H9 (cell line): ENCODE results near the gene TMEFF2. TPM values are rescaled to one million over a fixed set of nuclear protein-coding genes. Genes with fewer than 3 reads are reported as not detected.

ENCODE experiments used
- DNase-seq: peaks from one replicate; pipeline ENCODE4 v3.0.0-alpha.2; 2017
- H2AFZ ChIP-seq: one replicate; pipeline ENCODE4 v1.6.1; 2013; ENCODE audit warnings: mild to moderate bottlenecking, low read length, control low read depth, moderate library complexity
- H2AK5ac ChIP-seq: 2 replicates; pipeline ENCODE4 v1.6.1; 2013; ENCODE audit warnings: low read length, control low read depth, mixed read lengths; ENCODE audit not compliant: insufficient read length
- H2BK120ac ChIP-seq: one replicate; pipeline ENCODE4 v1.6.1; 2013; ENCODE audit warnings: low read depth, mild to moderate bottlenecking, low read length, control low read depth, inconsistent platforms; ENCODE audit not compliant: poor library complexity, severe bottlenecking
- H2BK12ac ChIP-seq: 2 replicates; pipeline ENCODE4 v1.6.1; 2013; ENCODE audit warnings: low read length, control low read depth, mixed read lengths, low read depth; ENCODE audit not compliant: insufficient read length
- H2BK15ac ChIP-seq: 2 replicates; pipeline ENCODE4 v1.6.1; 2013; ENCODE audit warnings: low read depth, low read length, control low read depth
- H2BK20ac ChIP-seq: one replicate; pipeline ENCODE4 v1.6.1; 2013; ENCODE audit warnings: low read depth, mild to moderate bottlenecking, low read length, control low read depth, inconsistent platforms; ENCODE audit not compliant: poor library complexity, severe bottlenecking
- H2BK5ac ChIP-seq: 2 replicates; pipeline ENCODE4 v1.6.1; 2013; ENCODE audit warnings: low read length, control low read depth, mixed read lengths; ENCODE audit not compliant: insufficient read length
- H3K14ac ChIP-seq: 2 replicates; pipeline ENCODE4 v1.6.1; 2013; ENCODE audit warnings: low read length, control low read depth; ENCODE audit not compliant: insufficient read depth
- H3K18ac ChIP-seq: 2 replicates; pipeline ENCODE4 v1.6.1; 2013; ENCODE audit warnings: low read depth, mild to moderate bottlenecking, mixed read lengths, low read length, control low read depth; ENCODE audit not compliant: insufficient read length
- H3K23ac ChIP-seq: 2 replicates; pipeline ENCODE4 v1.6.1; 2013; ENCODE audit warnings: low read length, control low read depth, mixed read lengths, low read depth; ENCODE audit not compliant: insufficient read length
- H3K23me2 ChIP-seq: 2 replicates; pipeline ENCODE4 v1.6.1; 2013; ENCODE audit warnings: low read depth, mild to moderate bottlenecking, mixed read lengths, low read length, control low read depth; ENCODE audit not compliant: insufficient read length, poor library complexity, severe bottlenecking
- H3K27ac ChIP-seq: 2 replicates; pipeline ENCODE4 v1.5.1; 2013; ENCODE audit warnings: low read length, control low read depth, mixed read lengths, low read depth; ENCODE audit not compliant: insufficient read length
- H3K27me3 ChIP-seq: 2 replicates; pipeline ENCODE4 v1.6.1; 2013; ENCODE audit warnings: low read length, control low read depth, inconsistent platforms; ENCODE audit not compliant: insufficient read depth
- H3K4ac ChIP-seq: 2 replicates; pipeline ENCODE4 v1.6.1; 2013; ENCODE audit warnings: low read depth, mild to moderate bottlenecking, control low read depth, inconsistent platforms, low read length, moderate library complexity
- H3K4me1 ChIP-seq: 2 replicates; pipeline ENCODE4 v1.6.1; 2013; ENCODE audit warnings: low read length, control low read depth, inconsistent platforms; ENCODE audit not compliant: insufficient read depth
- H3K4me2 ChIP-seq: 2 replicates; pipeline ENCODE4 v1.6.1; 2013; ENCODE audit warnings: low read length, control low read depth, mixed read lengths; ENCODE audit not compliant: insufficient read length, insufficient read depth
- H3K56ac ChIP-seq: 2 replicates; pipeline ENCODE4 v1.6.1; 2013; ENCODE audit warnings: low read depth, mild to moderate bottlenecking, mixed read lengths, low read length, control low read depth; ENCODE audit not compliant: insufficient read length
- H3K79me1 ChIP-seq: 2 replicates; pipeline ENCODE4 v1.6.1; 2013; ENCODE audit warnings: low read depth, mild to moderate bottlenecking, moderate library complexity, low read length, control low read depth, inconsistent platforms; ENCODE audit not compliant: insufficient read depth, poor library complexity, severe bottlenecking
- H3K79me2 ChIP-seq: 2 replicates; pipeline ENCODE4 v1.6.1; 2013; ENCODE audit warnings: low read length, control low read depth, inconsistent platforms; ENCODE audit not compliant: insufficient read depth
- H3K9ac ChIP-seq: 2 replicates; pipeline ENCODE4 v1.6.1; 2013; ENCODE audit warnings: low read length, control low read depth, mixed read lengths; ENCODE audit not compliant: insufficient read length; ENCODE audit errors: extremely low read depth
- H3K9me3 ChIP-seq: one replicate; pipeline ENCODE4 v1.6.1; 2013; ENCODE audit warnings: low read depth, low read length, inconsistent platforms; ENCODE audit not compliant: control insufficient read depth
- H3T11ph ChIP-seq: one replicate; pipeline ENCODE4 v1.6.1; 2013; ENCODE audit warnings: mild to moderate bottlenecking, low read length, control low read depth, inconsistent platforms
- H4K20me1 ChIP-seq: one replicate; pipeline ENCODE4 v1.6.1; 2013; ENCODE audit not compliant: control insufficient read depth, insufficient read length, insufficient read depth
- H4K5ac ChIP-seq: 2 replicates; pipeline ENCODE4 v1.6.1; 2013; ENCODE audit warnings: low read depth, mild to moderate bottlenecking, mixed read lengths, low read length, control low read depth; ENCODE audit not compliant: insufficient read length
- H4K8ac ChIP-seq: replicated peaks from 2 replicates; pipeline ENCODE4 v1.6.1; 2013; ENCODE audit warnings: low read length, control low read depth, mixed read lengths, low read depth; ENCODE audit not compliant: insufficient read length
- H4K91ac ChIP-seq: 2 replicates; pipeline ENCODE4 v1.6.1; 2013; ENCODE audit warnings: low read depth, mild to moderate bottlenecking, moderate library complexity, mixed read lengths, low read length, control low read depth; ENCODE audit not compliant: insufficient read length
- H3K27ac Mint-ChIP-seq, 3 experiments: 2 replicates in 2 of 3; 3 replicates in 1 of 3; pipeline ENCODE4 v1.8.0; 2020 to 2021; ENCODE audit warnings: mixed read lengths in 3 of 3, mild to moderate bottlenecking in 1 of 3, moderate library complexity in 1 of 3
- H3K27me3 Mint-ChIP-seq: 2 replicates; pipeline ENCODE4 v1.8.0; 2021; ENCODE audit warnings: low read depth, mild to moderate bottlenecking, moderate library complexity, mixed read lengths
- H3K36me3 Mint-ChIP-seq, 3 experiments: 2 replicates in 2 of 3; 3 replicates in 1 of 3; pipeline ENCODE4 v1.8.0; 2020 to 2021; ENCODE audit warnings: low read depth in 3 of 3, mixed read lengths in 3 of 3; ENCODE audit not compliant: insufficient read depth in 1 of 3
- H3K4me1 Mint-ChIP-seq, 2 experiments: 2 replicates each; pipeline ENCODE4 v1.8.0; 2020; ENCODE audit warnings: mixed read lengths in 2 of 2
- H3K4me3 Mint-ChIP-seq, 2 experiments: 2 replicates in 1 of 2; 3 replicates in 1 of 2; pipeline ENCODE4 v1.8.0; 2020 to 2021; ENCODE audit warnings: mild to moderate bottlenecking in 2 of 2, mixed read lengths in 2 of 2, moderate library complexity in 1 of 2
- H3K9me3 Mint-ChIP-seq, 2 experiments: 2 replicates in 1 of 2; 3 replicates in 1 of 2; pipeline ENCODE4 v1.8.0; 2020; ENCODE audit warnings: mild to moderate bottlenecking in 2 of 2, mixed read lengths in 2 of 2, moderate library complexity in 1 of 2
- WGBS: extraction: QIAGEN DNeasy Blood & Tissue Kit; methylation state at CpG from one replicate; pipeline ENCODE4 v1.1.7; 2013; ENCODE audit warnings: missing lambda C conversion rate, low lambda C conversion rate, mixed read lengths; ENCODE audit not compliant: insufficient read length; ENCODE audit errors: extremely low coverage; 5-methylcytosine and 5-hydroxymethylcytosine counted together
- total RNA-seq: library from RNA; stranded (reverse); gene quantifications from 2 replicates; pipeline ENCODE4 v1.2.1, GENCODE V29; 2021
- TF ChIP-seq, protein P1 (sequence below): fragments of 200-600 bp; sonication (generic); conservative IDR thresholded peaks from 3 replicates; pipeline ENCODE4 v1.8.0; 2021; ENCODE audit warnings: antibody characterized with exemption, mild to moderate bottlenecking

TMEFF2 gene
- total RNA-seq, 1 experiment from 2014 or later = 0.39 TPM

GRCh38 chr2:192155511-192156118 is 39.1 kb downstream of the TMEFF2 start:
- H3K18ac ChIP-seq = no peak overlapping the region
- H4K8ac ChIP-seq = no peak overlapping the region
- H3K4ac ChIP-seq = no peak overlapping the region
- H3K4me1 ChIP-seq = no peaks in the 10 kb centered on the region
- no peak for DNase-seq
- no peak overlapping the region for H3K4me3 Mint-ChIP-seq
- no peaks in the 10 kb centered on the region for H4K20me1 ChIP-seq
- H2AK5ac ChIP-seq = no peak overlapping the region
- H3K27ac ChIP-seq = no peak overlapping the region
- H3K9ac ChIP-seq = no peak overlapping the region
- H3K56ac ChIP-seq = no peak overlapping the region
- no peaks in the 10 kb centered on the region for H3K27me3 ChIP-seq
- no peak overlapping the region for H3K23ac ChIP-seq
- H2BK120ac ChIP-seq = no peak overlapping the region
- no peak overlapping the region for H3K4me2 ChIP-seq
- TF ChIP-seq, protein P1, sequence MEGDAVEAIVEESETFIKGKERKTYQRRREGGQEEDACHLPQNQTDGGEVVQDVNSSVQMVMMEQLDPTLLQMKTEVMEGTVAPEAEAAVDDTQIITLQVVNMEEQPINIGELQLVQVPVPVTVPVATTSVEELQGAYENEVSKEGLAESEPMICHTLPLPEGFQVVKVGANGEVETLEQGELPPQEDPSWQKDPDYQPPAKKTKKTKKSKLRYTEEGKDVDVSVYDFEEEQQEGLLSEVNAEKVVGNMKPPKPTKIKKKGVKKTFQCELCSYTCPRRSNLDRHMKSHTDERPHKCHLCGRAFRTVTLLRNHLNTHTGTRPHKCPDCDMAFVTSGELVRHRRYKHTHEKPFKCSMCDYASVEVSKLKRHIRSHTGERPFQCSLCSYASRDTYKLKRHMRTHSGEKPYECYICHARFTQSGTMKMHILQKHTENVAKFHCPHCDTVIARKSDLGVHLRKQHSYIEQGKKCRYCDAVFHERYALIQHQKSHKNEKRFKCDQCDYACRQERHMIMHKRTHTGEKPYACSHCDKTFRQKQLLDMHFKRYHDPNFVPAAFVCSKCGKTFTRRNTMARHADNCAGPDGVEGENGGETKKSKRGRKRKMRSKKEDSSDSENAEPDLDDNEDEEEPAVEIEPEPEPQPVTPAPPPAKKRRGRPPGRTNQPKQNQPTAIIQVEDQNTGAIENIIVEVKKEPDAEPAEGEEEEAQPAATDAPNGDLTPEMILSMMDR = no peak
- H3K9me3 ChIP-seq = no peaks in the 10 kb centered on the region
- H3K4me1 Mint-ChIP-seq = no peaks in the 10 kb centered on the region
- H3K36me3 Mint-ChIP-seq = no peaks in the 10 kb centered on the region
- H3K79me2 ChIP-seq = no peaks in the 10 kb centered on the region
- H2BK20ac ChIP-seq = no peak overlapping the region
- H3K23me2 ChIP-seq = no peaks in the 10 kb centered on the region
- WGBS = no CpG with 5 or more reads among the region's 1 CpG
- H3K27ac Mint-ChIP-seq = no peak overlapping the region
- H3K79me1 ChIP-seq = no peaks in the 10 kb centered on the region
- H4K5ac ChIP-seq = no peak overlapping the region
- no peak overlapping the region for H2BK5ac ChIP-seq
- H3T11ph ChIP-seq = no peak overlapping the region
- no peak overlapping the region for H2BK12ac ChIP-seq
- no peak overlapping the region for H4K91ac ChIP-seq
- H2AFZ ChIP-seq = no peak overlapping the region
- H3K27me3 Mint-ChIP-seq = no peaks in the 10 kb centered on the region
- H2BK15ac ChIP-seq = no peak overlapping the region
- no peak overlapping the region for H3K14ac ChIP-seq
- H3K9me3 Mint-ChIP-seq = no peaks in the 10 kb centered on the region
